Heart right ventricle (tissue), 16 donors: ENCODE measurements around the gene NEU1. TPM values are rescaled to one million over a fixed set of nuclear protein-coding genes. Genes with fewer than 3 reads are reported as not detected.

Experiments
- ATAC-seq, 8 donors: fragments of 200-7000 bp; cut with Tn5 transposase; one replicate each; pipeline ENCODE4 v1.9.1; 2020; ENCODE audit warnings: mild to moderate bottlenecking in 8 of 8, moderate library complexity in 8 of 8, moderate number of reproducible peaks in 1 of 8
- DNase-seq, 2 donors: peaks; one replicate each; pipeline ENCODE4 v3.0.0-alpha.2; 2020
- H3K27ac ChIP-seq, 10 donors: fragments of 200-600 bp; sonication (generic) in 2 of 10; one replicate each; pipeline versions ENCODE4 v1.5.0 to v1.8.0; 2020 to 2022; ENCODE audit warnings: mild to moderate bottlenecking in 3 of 10
- H3K27me3 ChIP-seq, 7 donors: fragments of 200-600 bp; one replicate each; pipeline ENCODE4 v1.8.0; 2021 to 2022; ENCODE audit warnings: mild to moderate bottlenecking in 2 of 7
- H3K36me3 ChIP-seq, 9 donors: fragments of 200-600 bp; sonication (generic) in 1 of 9; one replicate each; pipeline versions ENCODE4 v1.5.0 to v1.8.0; 2020 to 2022; ENCODE audit warnings: mild to moderate bottlenecking in 2 of 9
- H3K4me1 ChIP-seq, 9 donors: fragments of 200-600 bp; sonication (generic) in 1 of 9; one replicate each; pipeline versions ENCODE4 v1.5.0 to v1.8.0; 2020 to 2022; ENCODE audit warnings: mild to moderate bottlenecking in 4 of 9
- H3K4me3 ChIP-seq, 10 donors: fragments of 200-600 bp; sonication (generic) in 2 of 10; one replicate each; pipeline versions ENCODE4 v1.5.0 to v1.8.0; 2020 to 2022; ENCODE audit warnings: mild to moderate bottlenecking in 7 of 10, moderate library complexity in 2 of 10
- H3K9me3 ChIP-seq, 11 donors: fragments of 200-600 bp in 10 of 11; sonication (generic) in 2 of 11; one replicate each; pipeline versions ENCODE4 v1.5.0 to v1.8.0; 2013 to 2022; ENCODE audit warnings: mild to moderate bottlenecking in 2 of 11, control low read depth in 1 of 11, moderate library complexity in 1 of 11
- WGBS, 2 donors: extraction: QIAGEN DNeasy Blood & Tissue Kit; methylation state at CpG; one replicate each; pipeline ENCODE4 v1.1.7; 2013; ENCODE audit warnings: inconsistent platforms in 1 of 2; 5-methylcytosine and 5-hydroxymethylcytosine counted together
- intact Hi-C, 10 donors: fragments of 100-400 bp; cut with DNase I; formaldehyde crosslinking; loops; one replicate each; pipeline versions ENCODE4 v1.11.1 to v1.14.2; 2022
- polyA plus RNA-seq, 2 donors: library from polyadenylated mRNA; stranded (reverse); fragments of 200-250 nt; gene quantifications; one replicate each; pipeline ENCODE4 v1.2.3, GENCODE V29; 2013
- total RNA-seq, 10 donors: library from RNA; stranded (reverse); fragmentation: NEBNext Ultra II Directional in 3 of 10; extraction: Animal tissue kit (Norgen Biotek cat#: 25700) in 3 of 10; gene quantifications; one replicate each; pipeline versions ENCODE4 v1.2.1 to v1.2.4, GENCODE V29; 2021 to 2023
- TF ChIP-seq, protein P1 (sequence below), 9 donors: fragments of 200-600 bp; sonication (generic) in 2 of 9; IDR thresholded peaks; one replicate each; pipeline versions ENCODE4 v1.5.0 to v1.8.0; 2021 to 2022; ENCODE audit warnings: antibody characterized with exemption in 9 of 9, mild to moderate bottlenecking in 5 of 9, moderate library complexity in 1 of 9
- donor health status: Arrhythmogenic right ventricular cardiomyopathy.
- donor health status: ischemic (EF 13 %, LVEDD 7.1; RV severe dilation, severe dysfunction).
- donor health status: healthy with polysubstance abuse.
- donor health status: DM: no; HTN: yes; CAD: no.
- donor health status: DM: no; HTN: no; CAD: no.
- donor health status: ischemic (EF 25% LVEDD 6.9; RV normal size, moderate dysfunction).
- donor health status: ischemic (EF 25% LVEDD 5.7; RV mildly dilated, moderate dysfunction).
- donor health status: healthy.
- donor health status: DM: yes; HTN: yes; CAD: no.
- donor health status: Ischemic cardiomyopathy.
- donor health status: ischemic (EF 35%, LVEDD 5.7; RV mildly dilated, moderate dysfunction).
- donor health status: nonischemic (EF 11% LVEDD 7.7; RV severe dilation, severe dysfunction).
- donor health status: DM: yes; HTN: yes; CAD: no.
- donor health status: PGD.
- donor health status: ischemic (EF 29% LVEDD 5.4; RV normal size, mild dysfunction).
- donor health status: nonischemic (EF 23%, LVEDD 6.1; RV moderate dilation, normal function).

The NEU1 gene
- total and polyA plus RNA-seq, 12 donors, result 15.7 to 48.0 (median 22.3) TPM

DNA sequence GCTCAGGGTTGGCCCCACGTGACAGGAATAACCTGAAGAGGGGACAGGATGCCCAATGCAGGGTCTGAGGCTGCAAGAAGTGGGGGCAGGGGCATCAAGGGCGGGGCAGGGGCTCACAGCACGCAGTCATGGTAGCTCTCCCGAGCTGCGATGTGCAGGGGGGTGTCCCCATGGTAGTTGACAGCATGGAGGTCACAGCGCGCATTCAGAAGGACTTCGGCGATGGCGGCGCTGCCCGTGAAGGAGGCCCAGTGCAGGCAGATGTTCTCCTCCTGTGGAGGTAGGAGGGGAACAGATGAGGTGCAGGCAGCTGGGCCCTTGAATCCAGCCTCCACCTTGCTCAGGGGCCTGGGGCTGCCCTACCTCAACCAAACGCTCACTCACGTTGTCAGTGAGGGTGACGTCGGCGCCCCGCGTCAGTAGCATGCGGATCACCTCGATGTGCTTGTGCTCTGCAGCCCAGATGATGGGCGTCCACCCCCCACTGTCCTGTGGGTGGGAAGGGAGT lies 22.0 kb upstream of the NEU1 start:
- Histone ChIP-seq H3K36me3 (peaks cover 3 to 100% (median 86%) of the 10 kb centered on the region in 9 donors), H3K9me3 (no peaks in the 10 kb centered on the region), H3K4me3 (no peak overlapping the region), H3K27me3 (no peaks in the 10 kb centered on the region), H3K27ac (no peak overlapping the region), H3K4me1 (no peaks in the 10 kb centered on the region)
- ATAC-seq (no peak), DNase-seq (no peak)
- 94 to 96% methylated on average over 22 of the region's 22 CpGs for WGBS, 2 donors
- TF ChIP-seq, protein P1, sequence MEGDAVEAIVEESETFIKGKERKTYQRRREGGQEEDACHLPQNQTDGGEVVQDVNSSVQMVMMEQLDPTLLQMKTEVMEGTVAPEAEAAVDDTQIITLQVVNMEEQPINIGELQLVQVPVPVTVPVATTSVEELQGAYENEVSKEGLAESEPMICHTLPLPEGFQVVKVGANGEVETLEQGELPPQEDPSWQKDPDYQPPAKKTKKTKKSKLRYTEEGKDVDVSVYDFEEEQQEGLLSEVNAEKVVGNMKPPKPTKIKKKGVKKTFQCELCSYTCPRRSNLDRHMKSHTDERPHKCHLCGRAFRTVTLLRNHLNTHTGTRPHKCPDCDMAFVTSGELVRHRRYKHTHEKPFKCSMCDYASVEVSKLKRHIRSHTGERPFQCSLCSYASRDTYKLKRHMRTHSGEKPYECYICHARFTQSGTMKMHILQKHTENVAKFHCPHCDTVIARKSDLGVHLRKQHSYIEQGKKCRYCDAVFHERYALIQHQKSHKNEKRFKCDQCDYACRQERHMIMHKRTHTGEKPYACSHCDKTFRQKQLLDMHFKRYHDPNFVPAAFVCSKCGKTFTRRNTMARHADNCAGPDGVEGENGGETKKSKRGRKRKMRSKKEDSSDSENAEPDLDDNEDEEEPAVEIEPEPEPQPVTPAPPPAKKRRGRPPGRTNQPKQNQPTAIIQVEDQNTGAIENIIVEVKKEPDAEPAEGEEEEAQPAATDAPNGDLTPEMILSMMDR (IDR thresholded peaks at IDR 0.05), result no peak
- intact Hi-C loops, result no loop called here

DNA sequence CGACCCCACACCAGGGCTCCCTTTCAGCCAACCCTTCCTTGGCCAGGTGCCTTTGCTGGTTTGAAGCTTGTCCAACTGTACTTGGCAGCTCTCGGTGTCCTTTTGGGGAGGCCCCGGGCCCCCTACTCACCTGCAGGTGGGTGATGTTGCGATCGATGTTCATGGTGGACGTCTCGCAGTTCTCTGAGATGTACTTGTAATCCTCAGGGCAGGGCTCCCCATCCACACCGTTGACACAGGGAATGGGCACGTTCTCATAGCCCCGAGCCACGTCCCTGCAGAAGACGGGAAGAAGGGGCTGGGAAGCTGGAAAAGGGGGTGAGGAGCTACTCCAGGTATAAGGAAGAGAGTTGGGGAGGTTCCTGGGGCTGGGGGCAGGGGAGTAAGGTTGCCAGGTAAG lies 21.1 kb upstream of the NEU1 start:
- no peaks in the 10 kb centered on the region for H3K4me1 ChIP-seq
- H3K9me3 ChIP-seq, result no peaks in the 10 kb centered on the region
- H3K27ac ChIP-seq, result no peak overlapping the region
- ATAC-seq (no peak), DNase-seq (no peak)
- H3K36me3 ChIP-seq, result peaks cover 3 to 94% (median 77%) of the 10 kb centered on the region in 9 donors
- TF ChIP-seq, protein P1 (IDR thresholded peaks at IDR 0.05), result no peak
- no peaks in the 10 kb centered on the region for H3K27me3 ChIP-seq
- WGBS, 2 donors, result 89 to 93% methylated on average over 12 of the region's 12 CpGs
- no peak overlapping the region for H3K4me3 ChIP-seq
- intact Hi-C loops, result no loop called here

DNA sequence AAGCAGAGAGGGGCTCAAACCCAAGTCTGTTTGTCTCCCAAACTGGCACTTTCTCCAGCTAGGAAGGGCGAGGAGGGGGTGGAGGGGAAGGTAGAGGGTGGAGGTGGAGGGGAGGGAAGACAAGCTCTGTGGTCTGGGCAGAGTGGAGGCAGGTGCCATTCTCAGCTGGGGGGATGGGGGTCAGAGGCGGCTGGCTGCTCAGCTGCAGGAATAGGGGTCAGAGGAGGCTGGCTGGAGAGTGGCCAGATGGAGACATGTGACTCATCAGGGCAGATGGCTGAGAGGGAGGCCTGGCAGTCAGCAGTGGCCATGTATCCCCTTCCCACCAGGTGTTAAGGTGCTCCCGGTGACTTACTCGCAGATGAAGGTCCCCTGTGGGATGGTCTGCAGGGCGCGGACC lies 19.7 kb upstream of the NEU1 start:
- intact Hi-C loops, result no loop called here
- H3K36me3 ChIP-seq, result peaks cover 3 to 80% (median 63%) of the 10 kb centered on the region in 9 donors
- 83 to 90% methylated on average over 5 to 6 of the region's 6 CpGs for WGBS, 2 donors
- H3K27ac ChIP-seq, result no peak overlapping the region
- DNase-seq (no peak), ATAC-seq (peak in 1 of 8 donors; percentile 20)
- no peaks in the 10 kb centered on the region for H3K27me3 ChIP-seq
- H3K4me1 ChIP-seq, result no peaks in the 10 kb centered on the region
- TF ChIP-seq, protein P1 (IDR thresholded peaks at IDR 0.05), result no peak
- no peaks in the 10 kb centered on the region for H3K9me3 ChIP-seq
- no peak overlapping the region for H3K4me3 ChIP-seq

DNA sequence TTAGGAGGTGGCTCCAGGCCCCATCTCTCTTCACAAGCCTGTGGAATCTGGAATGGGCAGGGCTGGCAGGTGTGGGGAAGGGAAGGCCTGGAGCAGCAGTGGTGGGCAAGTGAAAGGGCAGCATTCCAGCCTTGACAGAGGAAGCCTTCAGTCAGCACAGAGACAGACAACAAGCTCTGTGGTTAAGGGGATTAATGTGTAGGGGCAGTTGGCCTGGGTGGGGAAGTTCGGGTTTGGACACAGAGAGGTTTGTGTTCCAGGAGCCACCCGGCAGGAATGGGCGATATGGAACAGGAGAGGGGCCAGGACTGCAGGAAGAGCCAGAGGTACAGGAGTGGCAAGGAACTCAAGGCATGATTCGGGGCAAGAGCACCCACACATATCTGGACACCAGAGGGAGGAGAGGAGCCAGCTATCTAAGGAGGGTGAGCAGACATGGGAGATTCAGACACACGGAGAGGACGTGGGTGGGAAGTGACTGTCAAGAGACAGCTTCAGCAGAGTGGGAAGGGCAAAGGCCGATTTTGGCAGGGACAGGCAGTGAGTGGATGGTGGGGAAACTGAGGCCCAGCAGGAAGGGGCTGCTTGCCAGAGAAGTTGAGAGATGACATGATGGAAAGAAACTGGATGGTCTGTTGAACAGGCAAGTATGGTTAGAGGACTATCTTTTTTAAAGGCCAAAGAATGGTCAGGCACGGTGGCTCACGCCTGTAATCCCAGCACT lies 18.7 kb upstream of the NEU1 start:
- TF ChIP-seq, protein P1 (IDR thresholded peaks at IDR 0.05), result no peak
- no peak overlapping the region for H3K4me3 ChIP-seq
- no peaks in the 10 kb centered on the region for H3K9me3 ChIP-seq
- H3K27me3 ChIP-seq, result no peaks in the 10 kb centered on the region
- no peak for DNase-seq
- ATAC-seq, result no peak
- WGBS, 2 donors, result 88 to 90% methylated on average over 9 of the region's 9 CpGs
- intact Hi-C loops, result no loop called here
- H3K27ac ChIP-seq, result no peak overlapping the region
- H3K36me3 ChIP-seq, result peaks cover under 1 to 70% (median 54%) of the 10 kb centered on the region in 9 donors
- no peaks in the 10 kb centered on the region for H3K4me1 ChIP-seq
